H9 (cell line): Measurements from ENCODE around the gene SLC16A2. TPM values are rescaled to one million over a fixed set of nuclear protein-coding genes. Genes with fewer than 3 reads are reported as not detected.

Source experiments
- DNase-seq: peaks from one replicate; pipeline ENCODE4 v3.0.0-alpha.2; 2017
- H2AFZ ChIP-seq: one replicate; pipeline ENCODE4 v1.6.1; 2013; ENCODE audit warnings: mild to moderate bottlenecking, low read length, control low read depth, moderate library complexity
- H2AK5ac ChIP-seq: 2 replicates; pipeline ENCODE4 v1.6.1; 2013; ENCODE audit warnings: low read length, control low read depth, mixed read lengths; ENCODE audit not compliant: insufficient read length
- H2BK120ac ChIP-seq: one replicate; pipeline ENCODE4 v1.6.1; 2013; ENCODE audit warnings: low read depth, mild to moderate bottlenecking, low read length, control low read depth, inconsistent platforms; ENCODE audit not compliant: poor library complexity, severe bottlenecking
- H2BK12ac ChIP-seq: 2 replicates; pipeline ENCODE4 v1.6.1; 2013; ENCODE audit warnings: low read length, control low read depth, mixed read lengths, low read depth; ENCODE audit not compliant: insufficient read length
- H2BK15ac ChIP-seq: 2 replicates; pipeline ENCODE4 v1.6.1; 2013; ENCODE audit warnings: low read depth, low read length, control low read depth
- H2BK20ac ChIP-seq: one replicate; pipeline ENCODE4 v1.6.1; 2013; ENCODE audit warnings: low read depth, mild to moderate bottlenecking, low read length, control low read depth, inconsistent platforms; ENCODE audit not compliant: poor library complexity, severe bottlenecking
- H2BK5ac ChIP-seq: 2 replicates; pipeline ENCODE4 v1.6.1; 2013; ENCODE audit warnings: low read length, control low read depth, mixed read lengths; ENCODE audit not compliant: insufficient read length
- H3K14ac ChIP-seq: 2 replicates; pipeline ENCODE4 v1.6.1; 2013; ENCODE audit warnings: low read length, control low read depth; ENCODE audit not compliant: insufficient read depth
- H3K18ac ChIP-seq: 2 replicates; pipeline ENCODE4 v1.6.1; 2013; ENCODE audit warnings: low read depth, mild to moderate bottlenecking, mixed read lengths, low read length, control low read depth; ENCODE audit not compliant: insufficient read length
- H3K23ac ChIP-seq: 2 replicates; pipeline ENCODE4 v1.6.1; 2013; ENCODE audit warnings: low read length, control low read depth, mixed read lengths, low read depth; ENCODE audit not compliant: insufficient read length
- H3K23me2 ChIP-seq: 2 replicates; pipeline ENCODE4 v1.6.1; 2013; ENCODE audit warnings: low read depth, mild to moderate bottlenecking, mixed read lengths, low read length, control low read depth; ENCODE audit not compliant: insufficient read length, poor library complexity, severe bottlenecking
- H3K27ac ChIP-seq: 2 replicates; pipeline ENCODE4 v1.5.1; 2013; ENCODE audit warnings: low read length, control low read depth, mixed read lengths, low read depth; ENCODE audit not compliant: insufficient read length
- H3K27me3 ChIP-seq: 2 replicates; pipeline ENCODE4 v1.6.1; 2013; ENCODE audit warnings: low read length, control low read depth, inconsistent platforms; ENCODE audit not compliant: insufficient read depth
- H3K4ac ChIP-seq: 2 replicates; pipeline ENCODE4 v1.6.1; 2013; ENCODE audit warnings: low read depth, mild to moderate bottlenecking, control low read depth, inconsistent platforms, low read length, moderate library complexity
- H3K4me1 ChIP-seq: 2 replicates; pipeline ENCODE4 v1.6.1; 2013; ENCODE audit warnings: low read length, control low read depth, inconsistent platforms; ENCODE audit not compliant: insufficient read depth
- H3K4me2 ChIP-seq: 2 replicates; pipeline ENCODE4 v1.6.1; 2013; ENCODE audit warnings: low read length, control low read depth, mixed read lengths; ENCODE audit not compliant: insufficient read length, insufficient read depth
- H3K56ac ChIP-seq: 2 replicates; pipeline ENCODE4 v1.6.1; 2013; ENCODE audit warnings: low read depth, mild to moderate bottlenecking, mixed read lengths, low read length, control low read depth; ENCODE audit not compliant: insufficient read length
- H3K79me1 ChIP-seq: 2 replicates; pipeline ENCODE4 v1.6.1; 2013; ENCODE audit warnings: low read depth, mild to moderate bottlenecking, moderate library complexity, low read length, control low read depth, inconsistent platforms; ENCODE audit not compliant: insufficient read depth, poor library complexity, severe bottlenecking
- H3K79me2 ChIP-seq: 2 replicates; pipeline ENCODE4 v1.6.1; 2013; ENCODE audit warnings: low read length, control low read depth, inconsistent platforms; ENCODE audit not compliant: insufficient read depth
- H3K9ac ChIP-seq: 2 replicates; pipeline ENCODE4 v1.6.1; 2013; ENCODE audit warnings: low read length, control low read depth, mixed read lengths; ENCODE audit not compliant: insufficient read length; ENCODE audit errors: extremely low read depth
- H3K9me3 ChIP-seq: one replicate; pipeline ENCODE4 v1.6.1; 2013; ENCODE audit warnings: low read depth, low read length, inconsistent platforms; ENCODE audit not compliant: control insufficient read depth
- H3T11ph ChIP-seq: one replicate; pipeline ENCODE4 v1.6.1; 2013; ENCODE audit warnings: mild to moderate bottlenecking, low read length, control low read depth, inconsistent platforms
- H4K20me1 ChIP-seq: one replicate; pipeline ENCODE4 v1.6.1; 2013; ENCODE audit not compliant: control insufficient read depth, insufficient read length, insufficient read depth
- H4K5ac ChIP-seq: 2 replicates; pipeline ENCODE4 v1.6.1; 2013; ENCODE audit warnings: low read depth, mild to moderate bottlenecking, mixed read lengths, low read length, control low read depth; ENCODE audit not compliant: insufficient read length
- H4K8ac ChIP-seq: replicated peaks from 2 replicates; pipeline ENCODE4 v1.6.1; 2013; ENCODE audit warnings: low read length, control low read depth, mixed read lengths, low read depth; ENCODE audit not compliant: insufficient read length
- H4K91ac ChIP-seq: 2 replicates; pipeline ENCODE4 v1.6.1; 2013; ENCODE audit warnings: low read depth, mild to moderate bottlenecking, moderate library complexity, mixed read lengths, low read length, control low read depth; ENCODE audit not compliant: insufficient read length
- H3K27ac Mint-ChIP-seq, 3 experiments: 2 replicates in 2 of 3; 3 replicates in 1 of 3; pipeline ENCODE4 v1.8.0; 2020 to 2021; ENCODE audit warnings: mixed read lengths in 3 of 3, mild to moderate bottlenecking in 1 of 3, moderate library complexity in 1 of 3
- H3K27me3 Mint-ChIP-seq: 2 replicates; pipeline ENCODE4 v1.8.0; 2021; ENCODE audit warnings: low read depth, mild to moderate bottlenecking, moderate library complexity, mixed read lengths
- H3K36me3 Mint-ChIP-seq, 3 experiments: 2 replicates in 2 of 3; 3 replicates in 1 of 3; pipeline ENCODE4 v1.8.0; 2020 to 2021; ENCODE audit warnings: low read depth in 3 of 3, mixed read lengths in 3 of 3; ENCODE audit not compliant: insufficient read depth in 1 of 3
- H3K4me1 Mint-ChIP-seq, 2 experiments: 2 replicates each; pipeline ENCODE4 v1.8.0; 2020; ENCODE audit warnings: mixed read lengths in 2 of 2
- H3K4me3 Mint-ChIP-seq, 2 experiments: 2 replicates in 1 of 2; 3 replicates in 1 of 2; pipeline ENCODE4 v1.8.0; 2020 to 2021; ENCODE audit warnings: mild to moderate bottlenecking in 2 of 2, mixed read lengths in 2 of 2, moderate library complexity in 1 of 2
- H3K9me3 Mint-ChIP-seq, 2 experiments: 2 replicates in 1 of 2; 3 replicates in 1 of 2; pipeline ENCODE4 v1.8.0; 2020; ENCODE audit warnings: mild to moderate bottlenecking in 2 of 2, mixed read lengths in 2 of 2, moderate library complexity in 1 of 2
- CTCF ChIP-seq: fragments of 200-600 bp; sonication (generic); conservative IDR thresholded peaks from 3 replicates; pipeline ENCODE4 v1.8.0; 2021; ENCODE audit warnings: antibody characterized with exemption, mild to moderate bottlenecking
- WGBS: extraction: QIAGEN DNeasy Blood & Tissue Kit; methylation state at CpG from one replicate; pipeline ENCODE4 v1.1.7; 2013; ENCODE audit warnings: missing lambda C conversion rate, low lambda C conversion rate, mixed read lengths; ENCODE audit not compliant: insufficient read length; ENCODE audit errors: extremely low coverage; 5-methylcytosine and 5-hydroxymethylcytosine counted together
- total RNA-seq: library from RNA; stranded (reverse); gene quantifications from 2 replicates; pipeline ENCODE4 v1.2.1, GENCODE V29; 2021

Gene SLC16A2
- total RNA-seq, 1 experiment from 2014 or later: 17.1 TPM

- no peaks in the 10 kb centered on the region for H3K9me3 ChIP-seq
- no peak overlapping the region for H3K27ac Mint-ChIP-seq
- H3K36me3 Mint-ChIP-seq: peaks cover 2 to 11% (median 9%) of the 10 kb centered on the region in 3 experiments
- no peak overlapping the region for H3K9ac ChIP-seq
- no peaks in the 10 kb centered on the region for H3K27me3 ChIP-seq
- H3K27me3 Mint-ChIP-seq: no peaks in the 10 kb centered on the region
- H2AFZ ChIP-seq: no peak overlapping the region
- no peak overlapping the region for H2AK5ac ChIP-seq
- H2BK120ac ChIP-seq: no peak overlapping the region
- H3K79me1 ChIP-seq: no peaks in the 10 kb centered on the region
- H3T11ph ChIP-seq: no peak overlapping the region
- TF ChIP-seq CTCF: no peak
- H2BK5ac ChIP-seq: no peak overlapping the region
- H3K4me1 Mint-ChIP-seq: peaks cover 7 to 14% of the 10 kb centered on the region in 2 experiments
- H3K9me3 Mint-ChIP-seq: peaks cover 27 to 58% of the 10 kb centered on the region in 2 experiments
- no peak overlapping the region for H4K91ac ChIP-seq
- peaks cover 5% of the 10 kb centered on the region; the same call in 1 of the 2 replicates for H3K4me1 ChIP-seq
- H3K14ac ChIP-seq: no peak overlapping the region
- no peaks in the 10 kb centered on the region for H3K79me2 ChIP-seq
- no peak for DNase-seq
- no peaks in the 10 kb centered on the region for H4K20me1 ChIP-seq
- no CpG with 5 or more reads among the region's 3 CpGs for WGBS
- H3K27ac ChIP-seq: no peak overlapping the region
- H3K4me3 Mint-ChIP-seq: no peak overlapping the region
- H2BK12ac ChIP-seq: no peak overlapping the region
- H4K8ac ChIP-seq: no peak overlapping the region
- H3K23me2 ChIP-seq: no peaks in the 10 kb centered on the region
- H2BK20ac ChIP-seq: no peak overlapping the region
- no peak overlapping the region for H3K56ac ChIP-seq
- no peak overlapping the region for H4K5ac ChIP-seq
- no peak overlapping the region for H3K4me2 ChIP-seq
- no peak overlapping the region for H2BK15ac ChIP-seq
- no peak overlapping the region for H3K18ac ChIP-seq
- H3K4ac ChIP-seq: no peak overlapping the region
- no peak overlapping the region for H3K23ac ChIP-seq
Measured at GRCh38 chrX:74511704-74512103, 90.4 kb downstream of the SLC16A2 start.
